ENCODE results near the gene TAF1B.

Gene TAF1B

GRCh38 chr2:9808334-9809063 lies 34.8 kb upstream of the TAF1B start:
- TF ChIP-seq CTCF (IDR thresholded peaks at IDR 0.05; ENCODE audit: low read length, missing control alignments): no peak
- H3K4me3 ChIP-seq (replicated peaks; ENCODE audit: low read depth, low read length): no peak overlapping the region
- DNase-seq (ENCODE audit: low read depth): no peak

- TF ChIP-seq CTCF (IDR thresholded peaks at IDR 0.05; ENCODE audit: low read length, missing control alignments): no peak
- no peak overlapping the region for H3K4me3 ChIP-seq (replicated peaks; ENCODE audit: low read depth, low read length)
- no peak for DNase-seq (ENCODE audit: low read depth)
Measured at GRCh38 chr2:9809064-9809356, 34.3 kb upstream of the TAF1B start.

- TF ChIP-seq CTCF (IDR thresholded peaks at IDR 0.05; ENCODE audit: low read length, missing control alignments): no peak
- no peak overlapping the region for H3K4me3 ChIP-seq (replicated peaks; ENCODE audit: low read depth, low read length)
- no peak for DNase-seq (ENCODE audit: low read depth)
Measured at GRCh38 chr2:9809448-9810088, 33.7 kb upstream of the TAF1B start.

DNA sequence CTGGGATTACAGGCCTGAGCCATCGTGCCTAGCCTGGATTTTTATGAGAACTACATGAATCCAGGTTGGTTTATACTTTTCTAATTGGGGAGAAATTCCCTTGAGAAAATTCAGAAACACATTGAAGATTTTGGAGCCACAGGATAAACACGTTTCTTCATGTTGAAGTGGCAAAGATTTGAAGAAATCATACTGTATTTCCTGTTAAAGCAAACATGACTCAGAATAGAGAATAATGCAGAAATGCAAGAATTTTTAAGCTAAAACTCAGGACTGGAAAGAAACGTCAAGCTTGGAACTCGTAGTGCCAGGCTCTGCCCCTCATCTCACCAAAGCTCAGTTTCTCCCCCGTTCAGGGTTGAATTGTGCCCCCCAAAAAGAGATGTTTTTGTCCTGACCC lies 32.1 kb upstream of the TAF1B start:
- DNase-seq (ENCODE audit: low read depth): no peak
- TF ChIP-seq CTCF (IDR thresholded peaks at IDR 0.05; ENCODE audit: low read length, missing control alignments): no peak
- H3K4me3 ChIP-seq (replicated peaks; ENCODE audit: low read depth, low read length): no peak overlapping the region

DNA sequence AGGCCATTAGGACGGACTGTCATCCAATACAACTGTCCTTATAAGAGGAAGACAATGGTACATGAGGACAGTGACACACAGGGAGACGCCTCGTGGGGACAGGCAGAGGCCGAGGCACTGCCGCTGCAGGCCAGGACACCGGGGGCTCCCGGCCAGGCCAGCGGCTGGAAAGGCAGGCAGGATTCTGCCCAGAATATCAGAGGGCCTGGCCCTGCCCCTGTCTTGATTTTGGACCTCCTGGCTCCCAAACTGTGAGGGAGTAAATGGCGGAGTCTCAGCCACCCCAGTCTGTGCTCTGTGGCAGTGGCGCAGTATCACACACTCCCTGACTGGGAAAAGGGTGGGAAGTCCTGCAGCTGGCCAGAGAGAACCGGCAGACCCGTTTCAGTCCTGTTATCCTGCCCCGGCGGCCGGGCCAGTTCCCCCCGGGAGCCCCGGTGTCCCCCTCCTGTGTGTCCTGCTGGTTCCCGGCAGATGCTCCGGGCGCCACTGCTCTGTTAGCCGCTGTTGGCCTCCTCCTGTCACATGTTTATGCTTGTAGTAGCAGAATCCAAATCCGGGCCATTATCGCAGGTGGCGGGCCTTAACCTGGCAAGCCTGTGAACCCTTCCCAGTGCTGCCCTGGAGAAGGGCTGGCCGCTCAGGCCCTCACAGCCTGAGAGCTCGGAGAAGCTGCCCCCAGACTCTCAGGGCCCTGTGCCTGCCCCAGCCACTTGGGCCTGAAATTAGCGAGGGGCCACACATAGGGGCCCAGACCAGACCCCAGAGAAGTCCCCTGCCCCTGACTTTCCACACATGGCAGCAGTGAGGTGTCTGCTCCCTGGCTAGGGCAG lies 31.4 kb upstream of the TAF1B start:
- DNase-seq (ENCODE audit: low read depth): no peak
- no peak for TF ChIP-seq CTCF (IDR thresholded peaks at IDR 0.05; ENCODE audit: low read length, missing control alignments)
- H3K4me3 ChIP-seq (replicated peaks; ENCODE audit: low read depth, low read length): no peak overlapping the region

DNA sequence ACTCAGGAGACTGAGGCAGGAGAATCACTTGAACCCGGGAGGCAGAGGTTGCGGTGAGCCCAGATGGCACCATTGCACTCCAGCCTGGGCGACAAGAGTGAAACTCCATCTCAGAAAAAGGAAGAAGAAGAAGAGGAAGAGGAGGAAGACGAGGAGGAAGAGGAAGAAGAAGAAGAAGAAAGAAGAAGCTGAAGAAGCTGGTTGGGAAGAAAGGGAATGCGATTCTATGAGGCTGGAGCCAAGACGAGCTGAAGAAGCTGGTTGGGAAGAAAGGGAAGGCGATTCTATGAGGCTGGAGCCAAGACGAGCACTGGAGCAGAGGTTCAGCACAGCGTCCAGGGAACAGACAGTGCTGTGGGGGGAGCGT lies 30.3 kb upstream of the TAF1B start:
- no peak overlapping the region for H3K4me3 ChIP-seq (replicated peaks; ENCODE audit: low read depth, low read length)
- no peak for DNase-seq (ENCODE audit: low read depth)
- no peak for TF ChIP-seq CTCF (IDR thresholded peaks at IDR 0.05; ENCODE audit: low read length, missing control alignments)
